ENCODE results near the gene NAMPT.
"Not testable (repeated sequence)": the region's sequence is repeated elsewhere in the genome, so short reads cannot be mapped to it uniquely, and the experiment has no call there.

Gene NAMPT

GRCh38 chr7:106284714-106285050 is at the start of gene NAMPT:
NAMPT (minus strand) TSS chr7:106284983; CDS start chr7:106284884, 99 bp downstream.
- intact Hi-C loops (cut with DNase I) = loop anchor here (10.0 kb wide), 1 partner anchor 110 kb away; no protein-coding TSS in a partner anchor
- DNase-seq = peak in 2 of 42 donors; percentile 18 to 89

GRCh38 chr7:106332201-106332600 is 47.4 kb upstream of the NAMPT start:
- no peak for DNase-seq
- intact Hi-C loops (cut with DNase I) = no loop called here

- intact Hi-C loops (cut with DNase I) = no loop called here
Observed at GRCh38 chr7:106331441-106332175, 46.8 kb upstream of the NAMPT start.

GRCh38 chr7:106329971-106330733 is 45.4 kb upstream of the NAMPT start:
- peak in 1 of 42 donors; percentile 37 for DNase-seq
- intact Hi-C loops (cut with DNase I) = no loop called here

More at GRCh38 chr7:106331441-106332175, 46.8 kb upstream of the NAMPT start:
- no peak for DNase-seq

- no peak for DNase-seq
- intact Hi-C loops (cut with DNase I) = no loop called here
Observed at GRCh38 chr7:106329408-106329807, 44.6 kb upstream of the NAMPT start.

GRCh38 chr7:106327538-106328481 is 43.0 kb upstream of the NAMPT start:
- no peak for DNase-seq
- intact Hi-C loops (cut with DNase I) = no loop called here

GRCh38 chr7:106326594-106327537 is 42.1 kb upstream of the NAMPT start:
- intact Hi-C loops (cut with DNase I) = no loop called here

GRCh38 chr7:106324509-106324908 is 39.7 kb upstream of the NAMPT start:
- intact Hi-C loops (cut with DNase I); DNase-seq: not testable (repeated sequence)

More at GRCh38 chr7:106326594-106327537, 42.1 kb upstream of the NAMPT start:
- DNase-seq = no peak

- DNase-seq; intact Hi-C loops (cut with DNase I): not testable (repeated sequence)
Observed at GRCh38 chr7:106320254-106320770, 35.5 kb upstream of the NAMPT start.

- intact Hi-C loops (cut with DNase I) = no loop called here
- no peak for DNase-seq
Observed at GRCh38 chr7:106318482-106318881, 33.7 kb upstream of the NAMPT start.

GRCh38 chr7:106317971-106318370 is 33.2 kb upstream of the NAMPT start:
- DNase-seq = no peak
- intact Hi-C loops (cut with DNase I) = no loop called here

- intact Hi-C loops (cut with DNase I) = no loop called here
- DNase-seq = no peak
Observed at GRCh38 chr7:106316947-106317346, 32.2 kb upstream of the NAMPT start.

- no peak for DNase-seq
- intact Hi-C loops (cut with DNase I) = no loop called here
Observed at GRCh38 chr7:106314875-106315274, 30.1 kb upstream of the NAMPT start.

- no peak for DNase-seq
Observed at GRCh38 chr7:106313966-106314365, 29.2 kb upstream of the NAMPT start.

GRCh38 chr7:106313456-106313901 is 28.7 kb upstream of the NAMPT start:
- intact Hi-C loops (cut with DNase I) = no loop called here
- no peak for DNase-seq

More at GRCh38 chr7:106313966-106314365, 29.2 kb upstream of the NAMPT start:
- intact Hi-C loops (cut with DNase I) = no loop called here

GRCh38 chr7:106312906-106313305 is 28.1 kb upstream of the NAMPT start:
- DNase-seq = no peak
- intact Hi-C loops (cut with DNase I) = no loop called here

GRCh38 chr7:106312099-106312871 is 27.5 kb upstream of the NAMPT start:
- intact Hi-C loops (cut with DNase I) = no loop called here
- DNase-seq = no peak
